CMK (cell line): Measurements from ENCODE around the gene RNF227.
"Not testable (repeated sequence)": the region's sequence is repeated elsewhere in the genome, so short reads cannot be mapped to it uniquely, and the experiment has no call there.

Source experiments
- DNase-seq: peaks from one replicate; pipeline ENCODE4 v3.0.0-alpha.2; 2010; ENCODE audit warnings: low read depth

The RNF227 gene

DNA sequence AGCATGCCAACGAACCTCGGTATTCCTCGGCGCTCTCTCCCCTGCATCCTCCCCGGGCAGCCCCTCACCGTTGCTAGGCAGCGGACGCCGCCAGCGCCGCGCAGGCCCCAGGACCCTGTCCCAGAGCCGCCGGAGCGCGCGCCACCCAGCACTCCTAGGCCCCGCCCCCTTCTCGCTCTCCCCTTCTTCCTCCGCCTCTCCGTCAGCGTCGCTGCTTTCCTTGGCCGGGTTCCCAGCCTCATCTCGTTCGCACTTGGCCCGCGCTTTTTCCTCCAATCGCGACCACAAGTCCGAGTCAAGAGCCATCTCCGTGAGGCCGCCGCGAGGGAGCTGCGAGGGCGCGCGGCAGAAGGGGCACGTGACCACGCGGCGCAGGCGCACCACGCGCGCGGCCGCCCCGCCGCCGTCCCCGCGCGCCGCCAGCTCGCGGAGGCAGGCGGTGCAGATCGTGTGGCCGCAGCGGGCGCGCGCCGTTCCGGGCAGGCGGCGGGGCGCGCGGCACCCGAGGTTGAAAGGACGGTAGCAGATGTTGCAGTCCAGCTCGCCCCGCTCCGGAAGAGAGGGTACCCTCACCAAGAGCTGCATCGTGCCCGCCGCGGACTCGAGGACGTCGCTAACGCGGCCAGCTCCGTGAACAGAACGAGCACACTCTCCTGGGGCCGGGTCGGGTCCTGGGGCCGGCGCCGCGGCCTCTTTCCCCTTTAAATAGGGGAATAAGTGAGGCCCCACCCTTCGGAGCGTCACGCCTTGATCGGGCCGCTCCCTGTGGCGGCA lies at the start of gene RNF227:
TSS of gene RNF227 (minus strand) at position 679 of the 774 bp plus-strand sequence. CDS start at position 585, 94 bp downstream.
- DNase-seq = peak; percentile 68

DNA sequence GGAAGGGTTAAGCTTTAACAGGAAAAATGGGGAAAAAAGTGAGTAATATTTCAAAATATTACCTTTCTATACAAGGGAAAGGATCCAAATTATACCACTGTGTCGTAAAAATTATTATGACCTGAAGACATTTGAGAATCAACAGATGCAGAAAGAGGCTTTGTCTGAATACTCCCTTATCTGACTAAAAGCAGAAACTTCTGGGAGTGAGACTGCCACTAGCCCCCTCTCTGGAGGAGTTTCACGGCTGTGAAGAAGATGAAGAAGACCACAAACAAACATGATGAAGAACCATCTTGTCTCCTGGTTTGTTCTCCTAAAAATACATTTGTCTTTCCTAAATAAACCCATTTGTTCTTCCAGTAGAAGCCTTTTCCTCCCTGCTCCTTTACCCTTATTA lies 45.3 kb upstream of the RNF227 start:
- no peak for DNase-seq

DNA sequence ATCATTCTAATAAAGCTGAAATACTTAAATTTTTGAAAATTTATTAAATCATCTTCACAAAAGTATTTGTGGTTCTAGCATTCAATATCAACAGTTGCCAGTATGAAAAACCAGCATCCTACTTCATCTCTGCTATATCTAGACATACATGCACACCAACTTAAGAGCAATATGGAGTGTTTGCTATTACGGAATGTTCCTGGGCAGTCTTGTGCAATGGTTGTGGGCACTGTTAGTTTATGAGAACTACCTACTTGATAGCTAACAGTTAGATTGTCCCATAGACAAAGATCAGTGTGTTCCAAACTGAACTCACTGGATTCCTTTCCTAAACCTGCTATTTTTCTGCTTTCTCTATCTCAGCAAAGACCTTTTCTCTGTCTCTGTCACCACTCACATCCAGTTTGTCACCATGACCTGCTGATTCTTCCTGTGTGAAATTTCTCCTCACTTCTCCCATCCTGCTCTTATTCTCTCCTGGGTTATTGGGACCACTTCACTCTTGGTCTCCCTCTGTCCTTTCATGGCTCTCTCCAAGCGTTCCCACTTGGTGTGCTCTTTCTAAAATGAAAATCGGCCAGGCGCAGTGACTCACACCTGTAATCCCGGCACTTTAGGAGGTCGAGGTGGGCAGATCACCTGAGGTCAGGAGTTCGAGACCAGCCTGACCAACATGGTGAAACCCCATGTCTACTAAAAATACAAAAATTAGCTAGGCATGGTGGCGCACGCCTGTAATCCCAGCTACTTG lies 43.6 kb upstream of the RNF227 start:
- no peak for DNase-seq

DNA sequence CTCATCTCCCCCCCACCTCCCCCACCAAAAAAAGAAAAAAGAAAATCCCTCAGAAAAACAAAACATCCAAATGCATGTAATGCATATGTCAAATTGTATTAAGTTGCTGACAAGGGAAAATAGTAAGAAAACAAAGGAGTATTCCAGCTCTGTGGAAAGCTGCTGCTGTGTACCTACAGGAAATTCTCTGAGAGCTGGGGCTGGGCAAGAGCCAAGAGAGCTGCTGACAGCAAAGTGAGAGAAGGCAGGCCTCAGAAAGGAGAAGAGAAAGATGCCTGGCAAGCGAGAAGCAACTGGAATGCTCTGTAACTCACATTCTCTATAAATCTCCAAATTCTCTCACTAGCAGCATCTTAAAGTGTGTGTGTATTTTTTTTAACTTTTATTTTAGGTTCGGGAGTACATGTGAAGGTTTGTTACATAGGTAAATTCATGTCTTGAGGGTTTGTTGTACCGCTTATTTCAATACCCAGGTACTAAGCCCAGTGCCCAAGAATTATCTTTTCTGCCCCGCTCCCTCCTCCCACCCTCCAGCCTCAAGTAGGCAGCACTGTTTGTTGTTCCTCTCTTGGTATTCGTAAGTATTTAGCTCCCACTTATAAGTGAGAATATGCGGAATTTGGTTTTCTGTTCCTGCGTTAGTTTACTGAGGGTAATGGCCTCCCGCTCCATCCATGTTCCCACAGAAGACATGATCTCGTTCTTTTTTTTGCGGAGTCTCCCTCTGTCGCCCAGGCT lies 40.3 kb upstream of the RNF227 start:
- DNase-seq = no peak

DNA sequence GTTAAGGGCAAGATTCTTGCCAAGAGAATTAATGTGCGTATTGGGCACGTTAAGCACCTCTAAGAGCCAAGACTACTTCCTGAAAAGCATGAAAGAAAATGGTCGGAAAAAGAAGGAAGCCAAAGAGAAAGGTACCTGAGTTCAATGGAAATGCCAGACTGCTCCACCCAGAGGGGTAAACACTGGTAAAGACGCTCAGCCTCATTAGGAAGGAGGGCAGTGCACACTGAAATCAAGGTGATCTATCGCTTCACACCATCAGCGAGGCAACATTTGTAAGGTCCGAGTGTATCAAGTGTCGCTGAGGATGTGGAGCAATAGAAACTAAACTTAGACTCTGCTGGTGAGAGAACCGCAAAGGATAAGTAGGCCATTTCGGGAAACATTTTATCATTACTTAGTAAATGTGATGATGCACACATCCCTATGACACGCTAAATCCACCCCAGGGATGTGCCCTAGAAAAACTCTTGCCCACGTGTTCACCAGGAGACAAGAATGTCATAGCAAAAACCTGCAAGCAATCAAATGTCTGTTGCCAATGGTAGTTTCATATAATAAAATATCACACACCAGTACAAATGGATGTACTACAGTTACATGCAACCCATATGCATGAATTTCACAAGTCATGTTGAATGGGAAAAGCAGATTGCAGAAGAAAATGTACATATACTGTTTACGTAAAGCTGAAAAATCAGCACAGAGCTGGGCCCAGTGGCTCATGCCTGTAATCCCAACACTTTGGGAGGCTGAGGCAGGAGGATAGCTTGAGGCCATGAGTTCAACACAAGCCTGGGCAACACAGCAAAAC lies 39.5 kb upstream of the RNF227 start:
- no peak for DNase-seq

DNA sequence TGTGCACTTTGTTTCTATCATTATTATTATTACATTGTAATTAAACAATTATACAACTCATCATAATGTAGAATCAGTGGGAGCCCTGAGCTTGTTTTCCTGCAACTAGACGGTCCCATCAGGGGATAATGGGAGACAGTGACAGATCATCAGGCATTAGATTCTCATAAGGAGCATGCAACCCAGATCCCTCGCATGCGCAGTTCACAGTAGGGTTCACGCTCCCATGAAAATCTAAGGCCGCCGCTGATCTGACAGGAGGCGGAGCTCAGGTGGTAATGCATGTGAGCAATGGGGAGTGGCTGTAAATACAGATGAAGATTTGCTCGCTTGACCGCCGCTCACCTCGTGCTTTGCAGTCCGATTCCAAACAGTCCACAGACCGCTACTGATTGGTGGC lies 37.2 kb upstream of the RNF227 start:
- not testable (repeated sequence) for DNase-seq

DNA sequence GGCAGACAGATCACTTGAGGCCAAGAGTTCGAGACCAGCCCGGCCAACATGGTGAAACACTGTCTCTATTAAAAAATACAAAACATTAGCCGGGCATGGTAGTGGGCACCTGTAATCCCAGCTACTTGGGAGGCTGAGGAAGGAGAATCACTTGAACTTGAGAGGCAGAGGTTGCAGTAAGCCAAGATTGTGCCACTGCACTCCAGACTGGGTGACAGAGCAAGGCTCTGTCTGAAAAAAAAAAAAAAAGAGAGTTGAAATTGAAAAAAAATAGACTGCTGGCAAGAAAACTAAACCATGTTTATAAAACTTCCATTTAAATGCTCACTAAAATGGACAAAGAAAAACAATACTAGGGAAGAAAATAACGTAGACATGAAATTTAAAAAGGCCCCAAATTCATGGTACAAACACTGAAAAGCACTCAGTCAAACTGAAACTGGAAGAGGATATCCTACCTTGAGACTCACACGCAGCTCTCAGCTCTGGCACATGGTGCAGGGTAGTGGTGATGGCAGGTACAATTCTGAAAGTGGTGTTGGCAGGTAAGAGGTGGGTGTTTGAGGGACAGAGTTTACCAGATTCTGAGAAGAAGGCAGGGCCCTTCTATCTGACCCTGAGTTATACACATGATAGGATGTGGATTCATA lies 35.2 kb upstream of the RNF227 start:
- no peak for DNase-seq

DNA sequence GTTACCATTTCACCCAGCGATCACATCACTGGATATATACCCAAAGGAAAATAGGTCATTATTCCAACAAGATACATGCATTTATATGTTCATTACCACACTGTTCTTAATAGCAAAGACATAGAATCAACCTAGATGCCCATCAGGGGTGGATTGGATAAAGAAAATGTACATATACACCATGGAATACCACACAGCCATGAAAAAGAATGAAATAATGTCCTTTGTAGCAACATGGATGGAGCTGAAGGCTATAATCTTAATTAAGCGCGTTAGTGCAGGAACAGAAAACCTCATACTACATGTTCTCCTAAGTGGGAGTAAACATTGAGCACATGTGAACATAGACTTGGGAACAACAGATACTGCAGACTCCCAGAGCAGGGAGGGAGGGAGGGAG lies 34.5 kb upstream of the RNF227 start:
- no peak for DNase-seq

DNA sequence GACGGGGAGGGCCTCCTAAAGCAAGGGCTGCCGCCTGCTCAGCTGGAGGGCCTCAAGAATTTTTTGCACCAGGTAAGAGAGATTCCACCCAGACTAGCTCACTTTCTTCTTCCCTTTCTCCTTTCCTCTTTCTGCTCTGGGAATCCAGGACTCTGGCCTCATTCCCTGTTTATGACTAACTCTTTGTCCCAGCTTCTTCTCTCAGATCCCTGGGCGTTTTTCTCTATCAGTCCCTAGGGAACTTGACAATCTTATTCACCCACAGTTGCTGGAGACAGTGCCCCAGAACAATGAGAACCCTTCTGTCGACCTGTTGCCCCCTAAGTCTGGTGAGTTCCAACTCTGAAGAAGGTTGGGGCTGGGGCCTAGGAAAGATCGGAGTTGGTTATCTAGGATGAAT lies 31.6 kb upstream of the RNF227 start:
- no peak for DNase-seq

DNA sequence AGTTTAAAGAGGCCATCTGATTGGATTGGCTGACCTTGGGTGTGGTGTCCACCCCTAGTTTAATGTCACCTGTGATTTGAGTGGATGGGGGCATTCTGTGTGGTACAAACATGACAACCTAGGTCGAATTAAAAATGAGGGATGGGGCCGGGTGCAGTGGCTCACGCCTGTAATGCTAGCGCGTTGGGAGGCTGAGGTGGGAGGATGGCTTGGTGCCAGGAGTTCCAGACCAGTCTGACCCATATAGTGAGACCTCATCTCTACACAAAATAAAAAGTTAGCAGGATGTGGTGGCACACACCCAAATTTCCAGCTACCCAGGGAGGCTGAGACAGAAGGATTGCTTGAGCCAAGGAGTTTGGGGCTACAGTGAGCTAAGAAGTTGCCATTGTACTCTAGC lies 30.4 kb upstream of the RNF227 start:
- no peak for DNase-seq

DNA sequence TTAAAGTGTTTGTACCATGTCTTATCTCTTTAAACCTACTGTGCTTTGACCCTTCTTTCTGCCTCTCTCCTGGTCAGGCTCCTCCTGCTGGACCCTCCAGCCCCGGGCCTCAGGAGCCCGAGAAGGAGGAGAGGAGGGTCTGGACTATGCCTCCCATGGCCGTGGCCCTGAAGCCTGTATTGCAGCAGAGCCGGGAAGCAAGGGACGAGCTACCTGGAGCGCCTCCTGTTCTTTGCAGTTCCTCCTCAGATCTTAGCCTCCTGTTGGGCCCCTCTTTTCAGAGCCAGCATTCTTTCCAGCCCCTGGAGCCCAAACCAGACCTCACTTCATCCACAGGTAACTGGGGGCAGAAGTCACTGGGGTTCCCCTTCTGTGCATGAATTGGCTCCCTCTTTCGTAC lies 29.6 kb upstream of the RNF227 start:
- no peak for DNase-seq

DNA sequence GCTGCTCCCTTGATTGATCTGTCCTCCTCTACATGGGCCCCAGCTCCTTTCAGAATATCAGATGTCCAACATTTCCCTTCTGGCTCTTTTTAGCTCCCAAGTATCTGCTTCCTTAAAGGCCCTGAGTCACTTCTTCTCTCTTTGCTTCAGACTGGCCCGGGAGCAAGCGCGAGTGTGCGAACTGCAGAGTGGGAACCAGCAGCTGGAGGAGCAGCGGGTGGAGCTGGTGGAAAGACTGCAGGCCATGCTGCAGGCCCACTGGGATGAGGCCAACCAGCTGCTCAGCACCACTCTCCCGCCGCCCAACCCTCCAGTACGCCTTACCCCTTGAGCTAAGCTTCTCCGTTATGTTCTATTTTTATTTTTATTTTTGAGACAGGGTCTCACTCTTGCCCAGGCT lies 28.2 kb upstream of the RNF227 start:
- no peak for DNase-seq

DNA sequence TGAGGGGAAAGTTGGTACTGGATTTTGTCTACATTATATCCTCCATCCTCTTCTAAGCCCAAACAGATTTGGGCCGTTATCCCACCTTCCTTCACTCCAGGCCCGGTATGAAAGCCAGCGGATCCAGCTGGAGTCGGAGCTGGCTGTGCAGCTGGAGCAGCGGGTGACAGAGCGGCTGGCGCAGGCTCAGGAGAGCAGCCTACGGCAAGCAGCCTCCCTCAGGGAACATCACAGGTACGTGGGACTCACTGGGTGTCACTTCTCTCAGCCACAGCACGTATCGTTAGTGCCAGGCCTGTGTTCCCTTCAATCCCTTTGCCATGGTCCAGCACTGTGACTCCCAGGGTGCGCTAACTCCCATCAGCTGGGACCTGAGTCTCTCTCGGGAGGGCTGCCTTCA lies 27.2 kb upstream of the RNF227 start:
- no peak for DNase-seq

DNA sequence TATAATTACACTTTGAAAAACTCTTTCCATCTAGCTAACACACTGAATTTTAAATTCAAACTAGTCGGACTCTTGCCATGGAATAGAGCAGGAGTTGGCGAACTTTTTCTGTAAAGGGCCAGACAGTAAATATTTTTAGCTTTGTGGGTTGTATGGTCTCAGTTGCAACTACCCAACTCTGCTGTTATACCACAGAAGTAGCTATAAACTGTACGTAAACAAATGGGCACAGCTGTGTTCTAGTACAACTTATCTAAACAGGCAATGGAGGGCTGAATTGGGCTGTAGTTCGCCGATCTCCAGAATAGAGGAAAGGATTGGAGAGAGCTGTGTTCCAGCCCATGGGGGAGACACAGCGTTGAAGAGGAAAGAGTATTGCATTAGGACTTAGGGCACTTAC lies 24.7 kb upstream of the RNF227 start:
- no peak for DNase-seq

DNA sequence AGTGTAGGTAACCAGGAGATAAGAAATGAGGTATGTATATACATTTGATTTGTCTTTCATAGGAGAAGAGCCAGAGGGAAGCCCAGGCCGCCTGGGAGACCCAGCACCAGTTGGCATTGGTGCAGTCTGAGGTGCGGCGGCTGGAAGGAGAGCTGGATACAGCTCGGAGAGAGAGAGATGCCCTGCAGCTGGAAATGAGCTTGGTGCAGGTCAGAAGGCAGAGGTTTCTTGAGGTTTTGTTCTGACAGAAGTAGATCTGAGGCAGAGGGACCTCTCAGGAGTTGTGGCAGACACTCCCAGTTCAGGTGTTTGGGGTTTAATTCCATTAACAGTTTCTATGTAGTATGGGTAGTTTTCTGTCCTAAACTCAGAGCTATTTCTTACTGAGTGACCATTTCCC lies 23.9 kb upstream of the RNF227 start:
- DNase-seq = no peak

DNA sequence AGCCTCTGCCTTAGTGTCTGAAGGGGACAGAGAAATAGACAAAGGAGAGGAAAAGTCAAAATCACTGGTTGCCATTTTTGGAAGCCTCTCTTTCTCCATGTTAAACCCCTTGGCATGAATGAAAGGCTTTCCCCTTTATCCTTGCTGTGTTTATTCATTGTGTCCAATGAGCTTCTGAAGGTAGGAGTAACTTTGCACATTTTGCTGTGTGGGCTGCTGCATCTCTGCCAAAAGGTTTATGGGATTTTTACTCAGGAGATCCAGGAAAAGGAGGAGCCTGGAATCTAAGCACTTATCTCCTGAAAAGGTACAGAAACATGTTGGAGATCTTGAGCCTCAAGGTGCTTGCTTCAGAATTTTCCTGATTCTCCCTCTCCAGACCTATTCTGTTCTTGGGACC lies 19.8 kb upstream of the RNF227 start:
- DNase-seq = no peak

DNA sequence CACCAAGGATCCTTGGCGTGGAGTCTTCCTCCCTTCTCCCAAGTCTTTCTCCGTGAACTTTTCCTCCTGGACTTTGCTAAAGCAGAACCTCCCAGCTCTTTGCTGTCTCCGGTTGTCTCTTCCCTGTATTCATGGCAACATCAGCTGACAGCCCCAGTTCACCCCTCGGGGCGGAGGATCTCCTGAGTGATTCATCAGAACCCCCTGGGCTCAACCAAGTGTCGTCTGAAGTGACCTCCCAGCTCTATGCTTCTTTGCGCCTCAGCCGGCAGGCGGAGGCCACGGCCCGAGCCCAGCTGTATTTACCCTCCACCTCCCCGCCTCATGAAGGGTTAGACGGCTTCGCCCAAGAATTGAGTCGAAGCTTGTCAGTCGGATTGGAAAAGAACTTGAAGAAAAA lies 16.9 kb upstream of the RNF227 start:
- DNase-seq = no peak

DNA sequence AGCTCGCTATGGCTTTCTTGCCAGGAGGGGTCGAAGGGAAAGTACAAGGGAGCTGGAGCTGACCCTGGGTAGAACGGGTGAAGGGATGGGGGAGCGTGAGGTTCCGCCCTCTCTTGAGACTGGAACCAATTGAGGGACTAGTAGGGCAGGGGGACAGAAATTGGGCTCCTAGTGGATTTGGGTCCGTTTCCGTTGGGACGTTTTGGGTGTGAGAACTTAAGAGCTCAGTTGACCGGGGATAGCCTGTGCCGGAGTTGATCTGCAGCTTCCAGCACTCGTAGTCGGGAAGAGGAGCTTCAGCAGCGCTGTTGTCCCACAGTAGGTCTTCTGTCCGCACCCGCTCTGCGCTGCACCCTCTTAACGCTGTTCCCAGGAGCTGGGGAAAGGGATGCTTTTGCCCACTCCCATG lies 16.4 kb upstream of the RNF227 start:
- no peak for DNase-seq

DNA sequence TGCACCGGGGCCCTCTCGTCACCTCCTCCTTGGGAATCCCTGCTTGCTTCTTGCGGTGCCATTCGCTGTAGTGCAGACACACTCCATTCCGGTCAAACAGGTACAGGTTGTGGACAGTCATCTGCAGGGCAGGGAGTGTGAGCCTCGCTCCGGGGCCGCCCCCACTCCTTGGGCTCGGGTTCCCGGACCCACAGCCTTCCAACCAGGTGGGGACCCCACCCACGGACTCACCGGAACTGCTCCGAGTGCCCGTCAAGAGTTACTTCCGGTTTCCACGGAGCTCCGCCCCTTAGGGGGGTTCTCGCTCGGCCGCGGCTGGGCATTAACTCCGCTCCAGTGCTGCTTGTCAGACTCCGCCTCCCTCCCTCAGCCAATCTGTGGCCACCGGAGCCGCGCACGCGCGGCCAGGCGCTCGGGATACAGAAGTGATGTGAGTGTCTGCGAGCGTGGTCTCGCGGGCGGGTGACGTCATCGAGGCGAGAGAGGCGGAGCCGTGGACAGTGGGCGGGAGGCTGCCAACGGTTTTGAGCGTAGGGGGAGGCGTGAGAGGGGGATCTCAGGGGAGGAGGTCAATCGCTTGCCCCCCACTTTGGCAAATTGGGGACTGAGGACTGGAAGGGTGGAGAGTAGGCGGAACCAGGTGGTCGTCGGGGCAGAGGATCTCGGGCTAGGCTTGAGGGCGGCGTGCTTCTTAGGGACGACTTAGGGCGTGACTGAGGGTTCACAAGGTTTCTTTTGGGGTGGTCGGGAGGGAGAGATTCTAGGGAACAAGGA lies 15.8 kb upstream of the RNF227 start, which contains the start of the genes CNTROB and TRAPPC1:
TSS of gene CNTROB (plus strand) at position 498 of the 774 bp plus-strand sequence. CDS start 874 bp downstream, outside the sequence.
TSS of gene TRAPPC1 (minus strand) at position 238 of the 774 bp plus-strand sequence. CDS start at position 121, 117 bp downstream.
- DNase-seq = peak; percentile 90

DNA sequence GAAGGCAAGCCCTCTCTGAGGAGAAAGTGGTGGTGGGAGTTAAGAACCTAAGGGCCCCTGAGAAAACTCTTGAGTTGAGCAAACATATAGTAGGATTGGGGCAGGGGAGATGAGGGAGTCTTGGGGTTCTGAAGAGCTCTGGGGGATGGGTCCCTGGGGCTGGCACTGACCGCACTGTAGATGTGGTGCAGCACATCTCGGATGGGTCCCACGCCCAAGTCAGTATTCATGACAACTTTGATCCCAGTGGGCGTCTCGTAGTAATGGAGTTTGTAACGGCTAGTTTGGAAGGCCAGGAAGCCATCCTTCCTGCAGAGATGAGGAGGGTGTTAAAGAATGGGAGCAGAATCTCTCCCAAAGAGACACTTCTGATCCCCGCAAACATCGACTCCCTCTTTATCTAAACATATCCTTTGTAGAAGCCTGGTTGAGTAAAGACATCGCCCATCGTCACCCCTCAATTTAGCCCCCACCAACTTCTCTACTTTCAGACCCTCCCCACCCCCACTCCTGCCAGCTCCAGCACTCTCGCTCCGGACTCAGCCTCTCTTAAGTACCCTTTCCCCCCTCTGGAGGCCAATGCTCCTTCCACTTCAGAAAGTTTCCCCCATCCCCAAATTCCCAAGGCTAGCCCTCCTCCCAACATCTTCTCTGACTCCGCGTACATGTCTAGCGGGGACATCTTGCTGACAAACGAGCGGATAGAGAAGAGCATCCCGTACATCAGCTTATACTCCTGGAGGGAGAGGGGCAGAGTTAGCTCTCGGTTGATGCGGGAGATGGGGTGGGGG lies 14.9 kb upstream of the RNF227 start:
- DNase-seq = no peak
